ENCODE data around the gene KCNAB1.
"Not testable (repeated sequence)": the region's sequence is repeated elsewhere in the genome, so short reads cannot be mapped to it uniquely, and the experiment has no call there.

The KCNAB1 gene

DNA sequence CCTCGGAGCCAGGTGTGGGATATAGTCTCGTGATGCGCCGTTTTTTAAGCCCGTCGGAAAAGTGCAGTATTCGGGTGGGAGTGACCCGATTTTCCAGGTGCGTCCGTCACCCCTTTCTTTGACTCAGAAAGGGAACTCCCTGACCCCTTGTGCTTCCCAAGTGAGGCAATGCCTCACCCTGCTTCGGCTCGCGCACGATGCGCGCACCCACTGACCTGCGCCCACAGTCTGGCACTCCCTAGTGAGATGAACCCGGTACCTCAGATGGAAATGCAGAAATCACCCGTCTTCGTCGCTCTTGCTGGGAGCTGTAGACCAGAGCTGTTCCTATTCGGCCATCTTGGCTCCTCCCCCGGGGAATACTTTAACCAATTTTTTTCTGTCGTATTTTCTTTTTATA is 164.3 kb downstream of the KCNAB1 start:
- not testable (repeated sequence) for DNase-seq

DNA sequence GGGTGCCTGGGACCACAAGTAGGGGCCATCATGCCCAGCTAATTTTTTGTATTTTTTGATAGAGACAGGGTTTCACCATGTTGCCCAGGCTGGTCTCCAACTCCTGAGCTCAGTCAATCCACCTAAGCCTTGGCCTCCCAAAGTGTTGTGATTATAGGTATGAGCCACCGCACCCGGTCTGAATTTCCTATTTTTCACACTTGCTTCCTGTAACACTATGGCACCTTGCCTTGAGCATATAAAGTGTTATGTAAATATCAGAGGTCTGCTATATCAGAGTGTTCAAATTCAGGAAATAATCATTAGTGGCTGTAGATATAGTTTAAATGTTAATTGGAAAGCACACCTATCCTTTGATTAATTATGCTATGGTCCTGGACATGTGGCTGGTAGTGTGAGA is 165.2 kb downstream of the KCNAB1 start:
- no peak for DNase-seq

DNA sequence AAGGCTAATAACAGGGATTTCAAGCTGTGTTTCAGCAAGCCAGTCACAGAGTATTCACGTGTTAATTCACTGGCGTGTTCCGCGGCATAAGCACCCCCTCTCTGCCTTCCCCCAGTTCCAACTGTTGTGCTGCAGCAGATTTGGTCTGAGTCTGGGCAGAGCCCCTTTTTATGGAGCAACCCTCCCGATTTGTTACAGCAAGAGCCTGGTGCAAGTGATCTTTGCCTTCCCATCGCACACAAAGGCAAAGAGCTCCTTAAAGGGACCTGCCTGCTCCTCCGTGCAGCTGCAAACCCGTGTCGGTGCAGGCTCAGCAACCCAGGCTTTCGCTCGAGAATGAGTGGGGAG is 170.5 kb downstream of the KCNAB1 start:
- DNase-seq: no peak

DNA sequence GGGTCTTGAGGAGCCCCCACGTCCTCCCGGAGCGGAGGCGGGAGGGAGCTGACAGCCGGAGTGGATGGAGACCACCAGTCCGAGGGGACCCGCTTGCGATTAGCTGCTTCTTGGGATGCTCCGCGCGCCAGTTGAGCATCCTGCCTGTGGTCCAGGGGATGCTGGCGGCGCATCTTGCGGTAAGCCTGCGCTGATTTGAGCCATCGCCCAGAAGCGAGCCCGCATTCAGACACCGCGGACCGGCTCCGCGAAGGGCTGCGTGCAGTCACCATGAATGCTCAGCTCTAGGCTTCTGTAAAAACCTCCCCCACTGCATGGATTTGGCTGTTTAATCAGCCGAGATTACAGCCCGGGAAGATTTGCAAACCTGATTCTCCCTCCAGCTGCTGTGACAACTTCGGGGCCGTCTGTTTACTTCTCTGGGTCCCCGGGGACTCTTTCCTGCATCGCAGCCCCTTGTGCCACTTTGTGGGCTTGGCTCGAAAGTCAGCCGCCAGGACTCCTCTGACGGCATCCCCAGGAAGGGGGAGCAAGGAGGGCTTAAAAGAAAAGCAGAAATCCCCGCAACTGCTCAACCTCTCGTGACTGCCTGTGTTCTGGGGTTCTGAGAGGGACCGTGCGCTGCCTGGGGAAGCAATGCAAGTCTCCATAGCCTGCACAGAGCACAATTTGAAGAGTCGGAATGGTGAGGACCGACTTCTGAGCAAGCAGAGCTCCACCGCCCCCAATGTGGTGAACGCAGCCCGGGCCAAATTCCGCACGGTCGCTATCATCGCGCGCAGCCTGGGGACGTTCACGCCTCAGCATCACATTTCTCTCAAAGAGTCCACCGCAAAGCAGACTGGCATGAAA is 171.1 kb downstream of the KCNAB1 start:
- no peak for DNase-seq

DNA sequence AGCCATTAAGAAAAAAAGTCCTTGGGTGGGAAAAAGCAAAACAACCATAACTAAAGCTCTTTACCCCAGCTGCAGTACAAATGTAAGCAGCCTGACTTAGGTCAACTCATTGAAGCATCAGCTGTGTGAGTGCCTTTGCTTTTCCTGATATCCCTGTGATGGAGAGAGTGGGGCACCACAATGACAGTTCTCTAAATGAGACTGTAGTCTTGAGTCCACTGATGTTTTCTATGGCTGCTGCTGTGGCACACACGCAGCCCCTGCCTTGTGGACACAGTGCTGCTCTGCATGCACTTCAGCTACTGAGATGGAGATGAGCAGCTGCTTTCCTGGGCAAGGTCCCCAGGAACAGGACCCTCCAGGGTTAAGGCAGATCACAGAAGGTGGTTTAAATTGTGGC is 173.2 kb downstream of the KCNAB1 start:
- DNase-seq: no peak

DNA sequence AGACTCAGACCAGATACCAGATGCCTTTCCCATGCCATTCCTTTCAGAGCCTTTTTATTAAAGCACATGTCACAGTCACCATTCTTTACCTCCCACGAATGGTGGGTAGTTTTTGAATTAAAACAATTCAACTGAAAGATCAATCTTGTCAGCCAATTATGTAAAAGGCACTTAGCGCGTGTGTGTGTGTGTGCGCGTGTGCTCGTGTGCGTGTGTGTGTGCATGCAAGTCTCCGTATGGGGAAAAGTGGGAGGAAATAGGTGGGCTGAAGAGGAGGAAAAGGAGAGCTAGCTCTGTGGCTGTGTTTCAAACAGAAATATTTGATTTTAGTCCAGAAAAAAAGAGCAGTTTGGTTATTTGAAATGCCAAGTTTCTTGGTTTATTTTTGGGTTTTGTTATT is 177.2 kb downstream of the KCNAB1 start:
- no peak for DNase-seq

DNA sequence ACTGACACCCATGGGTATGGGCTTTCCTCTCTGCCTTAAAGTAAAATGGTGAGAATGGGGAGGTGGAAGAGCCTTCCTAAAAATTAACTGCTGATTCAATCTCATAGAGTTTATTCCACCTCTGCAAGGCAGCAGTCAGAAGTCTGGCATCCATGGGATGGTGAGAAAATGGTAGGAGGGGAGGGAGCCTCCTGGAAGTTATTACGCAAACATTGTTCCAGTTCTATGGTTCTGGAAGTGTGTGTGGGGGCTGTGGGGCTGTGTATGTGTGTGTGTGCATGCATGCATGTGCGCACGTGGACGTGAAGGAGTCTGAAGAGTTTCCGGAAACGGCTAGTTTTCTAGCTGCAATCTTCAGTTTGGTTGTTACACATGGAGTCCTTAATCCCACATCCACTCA is 177.6 kb downstream of the KCNAB1 start:
- no peak for DNase-seq

DNA sequence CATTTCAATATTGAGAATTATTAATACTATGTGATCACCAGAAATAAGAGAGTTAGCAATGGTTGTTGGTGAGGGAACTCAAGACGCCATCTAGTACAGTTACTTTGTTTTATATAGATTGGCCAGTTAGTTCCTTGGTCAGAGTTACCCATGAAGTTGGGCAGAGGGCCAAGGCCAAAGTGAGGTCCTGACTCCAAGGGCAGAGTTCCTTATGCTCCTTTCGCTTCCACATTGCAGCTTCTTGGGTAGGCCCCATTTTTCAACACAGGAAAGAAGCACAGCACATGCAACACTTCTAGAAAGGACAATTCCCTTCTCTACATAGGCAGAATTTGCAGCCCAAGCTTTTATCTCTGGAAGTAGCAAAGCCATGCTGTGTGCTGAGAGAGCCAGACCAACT is 178.6 kb downstream of the KCNAB1 start:
- DNase-seq: no peak

DNA sequence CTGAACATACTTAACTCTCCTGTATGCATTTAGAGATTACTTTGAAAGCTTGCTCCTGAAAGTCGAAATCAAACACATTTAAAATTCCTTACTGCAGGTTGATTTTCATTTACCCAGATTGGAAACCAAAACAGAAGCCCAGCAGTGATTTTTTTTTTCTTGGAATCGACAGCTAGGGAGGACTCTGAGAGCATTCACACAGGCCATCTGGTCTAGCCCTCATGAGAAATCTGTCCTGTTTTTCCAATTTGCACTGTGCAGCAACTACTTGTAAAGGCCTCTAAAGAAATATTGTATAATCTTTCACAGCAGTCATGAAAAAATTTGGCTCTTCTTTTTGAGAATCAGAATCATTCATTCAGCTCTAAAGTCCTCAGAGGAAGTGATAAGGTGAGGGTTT is 179.2 kb downstream of the KCNAB1 start:
- no peak for DNase-seq

DNA sequence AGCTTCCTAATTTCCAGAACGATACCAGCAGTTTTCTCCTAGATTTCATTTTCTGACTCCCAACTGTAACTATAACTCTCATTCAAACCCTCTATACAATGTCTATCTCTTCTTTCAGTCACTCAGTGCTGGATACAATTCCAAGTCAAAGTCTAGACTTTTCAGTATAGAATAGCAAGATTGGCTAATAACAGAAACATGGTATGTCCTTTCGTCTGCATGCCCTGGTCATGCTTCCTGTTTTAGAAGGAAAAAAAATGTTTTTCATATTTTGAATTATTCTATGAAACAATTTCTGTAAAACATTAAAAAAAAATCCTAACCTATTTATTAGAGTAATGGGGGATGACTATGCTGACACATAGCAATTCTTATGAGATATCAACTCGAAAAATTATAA is 180.0 kb downstream of the KCNAB1 start:
- DNase-seq: no peak

DNA sequence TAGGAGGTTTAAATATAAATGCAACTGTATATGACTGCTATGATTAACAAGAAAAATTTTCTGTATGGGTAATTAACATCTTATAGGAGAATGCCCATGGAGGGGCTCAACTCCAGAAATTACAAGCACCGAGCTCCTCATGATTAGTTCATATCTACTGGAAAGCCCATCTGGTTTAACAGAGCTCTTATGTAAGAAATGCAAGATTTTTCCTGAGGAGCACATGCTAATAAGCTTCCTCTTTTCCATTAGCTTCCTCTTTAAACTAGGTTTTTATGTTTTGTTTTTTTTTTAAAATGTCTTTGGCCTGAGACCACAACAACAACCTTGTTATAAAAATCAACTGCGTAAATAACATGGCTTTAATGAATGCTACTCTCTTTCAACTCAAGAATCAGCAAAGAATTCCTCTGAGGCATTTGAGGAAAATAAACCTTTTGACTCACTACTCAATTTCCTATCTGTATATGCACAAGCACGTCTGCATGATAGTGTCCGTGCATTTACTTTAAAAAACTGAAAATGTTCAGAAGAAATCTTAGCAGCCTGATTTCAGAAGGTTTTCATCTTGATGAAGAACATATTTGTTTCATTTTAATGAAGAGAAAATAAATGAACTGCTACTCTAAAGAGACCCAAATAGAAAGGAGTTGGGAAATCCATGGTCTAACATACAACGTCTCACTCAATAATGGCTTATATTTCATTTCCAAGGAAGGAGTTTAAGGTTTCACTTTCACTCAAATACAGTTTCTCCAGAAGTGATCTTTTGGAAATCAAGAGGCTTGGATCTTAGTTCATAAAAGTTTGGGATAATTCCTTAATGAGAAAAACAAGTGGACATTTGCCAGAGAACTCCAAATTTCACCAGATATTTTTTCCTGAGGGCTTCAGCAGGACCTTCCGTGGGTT is 180.8 kb downstream of the KCNAB1 start:
- DNase-seq: no peak

DNA sequence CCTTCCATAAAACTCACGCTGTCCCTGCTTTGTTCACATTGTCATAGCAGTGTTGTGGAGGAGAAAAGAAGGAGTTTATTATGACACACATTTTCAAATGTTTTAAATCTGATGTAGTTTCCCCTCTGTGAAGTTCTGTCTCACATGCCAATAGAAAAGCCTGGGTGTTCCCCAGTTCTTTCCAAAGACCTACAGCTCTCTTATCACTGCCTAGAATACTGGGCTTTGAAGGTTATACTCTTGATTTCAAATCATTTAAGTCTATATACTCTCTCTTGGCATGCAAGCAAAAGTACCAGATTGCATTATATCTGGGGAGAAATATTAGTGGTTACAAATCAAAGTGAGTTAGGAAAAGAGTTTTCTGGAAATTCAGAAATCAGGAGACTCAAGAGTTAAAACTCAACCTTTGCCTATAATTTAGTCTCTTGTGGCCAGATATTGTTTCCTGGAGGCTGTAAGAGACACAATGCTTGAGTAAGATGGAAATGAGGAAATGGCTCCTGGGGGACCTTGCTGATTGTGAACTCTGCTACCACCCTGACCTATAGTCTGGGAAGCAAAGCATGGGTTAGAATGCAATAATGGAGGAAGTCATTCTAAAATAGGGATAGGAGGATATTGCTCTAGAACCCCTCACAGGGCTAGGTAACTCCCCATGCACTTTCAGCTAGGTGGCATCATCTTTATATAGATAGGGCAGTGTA is 182.8 kb downstream of the KCNAB1 start:
- DNase-seq: no peak

DNA sequence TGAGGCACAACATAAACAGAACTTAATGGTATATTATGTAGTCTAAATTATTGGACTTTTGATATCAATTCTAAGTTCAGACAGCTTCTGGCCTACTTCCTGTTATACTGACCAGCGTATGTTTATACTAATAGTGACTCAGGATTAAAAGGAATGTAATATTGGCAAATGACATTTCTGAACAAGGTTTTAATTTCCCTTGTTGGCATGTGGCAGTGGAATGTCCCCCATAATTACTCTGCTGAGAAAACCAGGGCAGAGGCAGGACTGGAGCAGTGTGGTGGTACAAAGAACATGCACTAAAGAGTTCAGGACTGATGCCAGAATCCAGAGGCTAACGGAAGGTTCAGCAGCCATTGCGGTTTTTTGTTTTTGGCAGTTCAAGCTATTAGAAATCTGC is 184.0 kb downstream of the KCNAB1 start:
- DNase-seq: peak; percentile 10

DNA sequence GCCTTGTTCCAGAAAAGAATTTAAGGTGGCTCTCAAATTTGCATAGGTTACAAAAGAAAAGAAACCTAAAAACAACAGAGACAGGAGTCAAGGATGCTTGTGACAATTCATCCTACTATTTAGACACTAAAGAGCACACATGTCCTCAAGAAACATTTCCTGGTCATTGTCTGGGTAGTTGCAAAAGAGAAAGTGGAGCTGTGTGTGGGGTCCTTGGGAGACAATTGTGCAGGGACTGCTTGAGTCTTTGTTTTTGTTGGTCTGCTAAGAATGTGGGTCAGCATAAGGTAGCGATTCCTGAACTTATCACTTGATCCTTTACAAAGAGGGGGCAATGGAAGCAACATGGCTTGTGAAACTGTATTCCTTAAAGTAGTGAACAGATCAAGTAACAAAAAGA is 185.3 kb downstream of the KCNAB1 start:
- DNase-seq: no peak

DNA sequence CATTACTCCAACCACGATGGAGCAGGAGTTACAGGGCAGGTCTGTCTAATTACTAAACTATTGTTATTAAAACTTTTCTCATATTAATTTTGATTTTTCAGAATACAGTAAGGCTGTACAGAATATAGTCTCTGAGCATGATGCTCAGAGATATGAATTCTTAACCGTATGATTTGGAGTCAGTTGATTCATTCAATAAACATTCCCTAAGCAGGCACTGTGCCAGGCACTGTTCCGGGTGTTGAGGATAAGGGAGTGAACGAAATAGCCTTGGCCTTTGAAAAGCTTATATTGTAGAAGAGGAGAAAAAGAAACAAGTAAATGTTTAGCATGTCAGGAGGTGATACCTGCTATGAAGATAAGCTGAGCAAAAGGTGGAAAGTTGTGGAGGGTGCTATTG is 187.3 kb downstream of the KCNAB1 start:
- DNase-seq: peak; percentile 5

DNA sequence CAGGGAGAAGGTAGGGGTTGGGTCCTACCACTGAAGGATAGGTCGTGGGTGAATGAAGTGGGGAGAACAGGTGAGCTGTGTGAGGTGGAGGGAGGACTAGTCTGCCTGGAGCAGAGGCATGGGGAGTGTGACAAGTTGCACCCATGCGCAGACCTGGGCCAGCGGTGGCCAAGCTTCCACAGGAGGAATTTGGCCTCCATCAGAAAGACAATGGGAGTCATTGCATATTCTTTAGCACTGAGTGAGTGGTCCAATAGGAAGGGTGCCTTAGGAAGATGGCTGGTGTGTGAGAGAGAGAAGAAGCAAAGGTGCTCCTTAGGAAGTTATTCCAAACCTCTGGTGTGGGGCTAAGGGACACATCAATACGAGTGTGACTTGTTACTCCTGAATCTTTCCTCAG is 191.1 kb downstream of the KCNAB1 start:
- DNase-seq: no peak

DNA sequence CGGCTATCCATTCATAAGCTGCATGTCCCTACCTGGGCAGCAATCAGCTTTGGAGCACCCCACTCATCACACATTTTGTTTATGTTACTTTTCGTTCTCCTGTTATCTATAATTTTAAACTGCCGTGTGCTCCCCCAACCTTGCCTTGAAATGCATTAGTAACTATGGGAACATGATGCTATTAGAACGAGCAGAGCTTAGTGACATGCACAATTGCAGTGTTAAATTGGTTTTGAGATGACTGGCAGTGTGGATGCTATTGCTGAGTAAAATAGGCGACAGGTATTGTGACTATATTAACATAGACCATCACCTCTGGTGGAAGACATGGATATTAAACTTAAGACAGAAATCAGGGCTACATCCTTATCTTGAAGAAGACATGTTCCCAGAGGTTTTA is 191.6 kb downstream of the KCNAB1 start:
- DNase-seq: no peak

DNA sequence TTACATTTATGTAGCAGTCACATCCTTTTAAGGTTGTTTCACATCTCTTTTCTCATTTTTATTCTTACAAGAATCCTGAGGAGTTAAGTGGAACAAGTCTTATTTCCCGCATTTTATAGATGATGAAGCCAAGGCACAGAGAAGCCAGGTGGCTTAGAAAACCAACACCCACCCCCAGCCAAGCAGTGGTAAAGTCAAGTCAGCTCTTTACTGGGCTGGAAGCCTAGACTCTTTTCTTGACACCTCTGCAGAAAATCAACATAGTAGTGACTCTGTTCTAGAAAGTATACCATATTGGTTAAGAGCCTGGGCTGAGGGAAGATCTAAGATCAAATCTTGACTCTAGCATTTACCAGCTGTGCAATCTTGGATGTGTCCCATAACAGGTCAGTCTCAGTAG is 195.7 kb downstream of the KCNAB1 start:
- no peak for DNase-seq

DNA sequence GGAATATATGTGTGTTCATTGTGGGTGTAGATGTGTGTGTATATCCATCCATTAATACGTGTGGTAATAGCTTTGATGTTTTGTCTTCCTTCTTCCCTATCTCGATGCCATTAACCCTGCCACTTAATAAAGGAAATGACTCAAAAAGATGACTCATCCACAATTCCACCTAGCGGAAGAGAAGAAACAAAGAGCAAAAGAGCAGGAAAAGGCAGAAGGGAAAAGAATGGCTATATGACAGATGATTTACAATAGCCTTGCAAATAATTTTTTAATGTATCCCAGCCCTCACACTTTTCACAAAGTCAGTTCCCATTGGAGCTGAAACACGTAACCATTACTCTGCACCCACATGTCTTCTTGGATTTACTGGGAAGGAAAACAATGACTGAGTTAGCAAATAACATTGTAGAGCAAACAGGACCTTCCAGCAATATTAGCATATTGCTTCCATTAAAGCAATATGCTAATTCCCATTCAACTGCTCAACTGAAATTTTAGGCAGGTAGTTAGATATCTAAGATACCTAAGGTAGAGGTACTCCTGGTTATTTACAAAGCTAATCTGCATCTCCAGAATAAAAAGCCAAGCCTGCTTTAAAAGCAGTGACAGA is 197.2 kb downstream of the KCNAB1 start:
- DNase-seq: no peak

DNA sequence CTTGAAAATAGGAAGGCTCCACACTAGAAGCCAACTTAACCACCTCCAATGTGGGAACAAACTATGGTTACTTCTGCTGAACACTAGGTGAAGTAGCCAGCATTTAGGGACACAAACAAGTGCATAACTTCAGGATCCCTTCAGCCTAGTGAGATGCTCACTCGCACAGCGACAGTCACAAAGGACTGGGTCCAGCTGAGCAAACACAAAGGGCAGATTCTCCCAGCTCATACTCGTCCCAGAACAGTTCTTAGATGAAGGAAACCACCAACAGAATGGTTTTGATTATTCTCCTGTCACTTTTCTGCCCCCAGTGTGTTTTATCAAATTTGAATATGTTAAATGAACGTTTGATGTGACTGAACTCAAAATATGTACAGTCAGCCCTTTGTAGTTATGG is 201.6 kb downstream of the KCNAB1 start:
- no peak for DNase-seq

DNA sequence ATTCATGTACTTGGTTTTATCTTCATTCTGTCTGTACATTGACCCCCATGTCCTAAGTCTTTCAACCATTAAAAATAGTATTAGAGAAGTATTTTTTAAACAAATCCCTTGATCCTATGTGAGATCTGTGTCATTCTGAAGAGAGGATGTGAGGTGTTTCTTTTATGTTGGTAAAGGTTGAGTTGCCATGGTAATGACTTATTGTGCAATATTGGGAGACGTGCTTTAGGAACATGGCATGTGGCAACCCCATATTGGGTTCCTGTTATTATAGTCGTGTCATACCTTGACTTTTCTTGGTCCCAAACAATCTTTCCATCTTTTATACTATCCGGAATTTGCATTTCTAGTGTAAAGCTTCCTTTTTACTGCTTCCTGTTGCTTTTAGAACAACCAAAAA is 203.1 kb downstream of the KCNAB1 start:
- DNase-seq: no peak

DNA sequence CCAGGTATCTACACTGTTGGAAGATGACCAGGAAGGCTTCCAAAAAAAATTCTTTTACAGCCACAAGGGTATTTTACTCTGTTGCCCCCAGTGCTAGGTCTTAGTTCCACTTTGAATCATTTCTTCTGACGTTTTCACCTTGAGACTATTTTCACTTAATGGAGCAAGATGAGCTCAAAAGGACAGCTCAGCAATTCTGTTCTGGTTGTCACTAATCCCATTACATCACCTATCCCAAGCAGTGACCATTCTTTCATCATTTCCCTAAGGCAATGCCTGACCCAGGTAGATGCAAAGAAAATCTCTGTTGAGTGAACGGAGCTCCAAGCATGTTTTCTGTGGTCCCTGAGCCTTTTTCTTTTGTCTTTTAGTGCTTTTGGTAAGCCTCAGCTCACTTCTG is 210.0 kb downstream of the KCNAB1 start:
- DNase-seq: no peak

DNA sequence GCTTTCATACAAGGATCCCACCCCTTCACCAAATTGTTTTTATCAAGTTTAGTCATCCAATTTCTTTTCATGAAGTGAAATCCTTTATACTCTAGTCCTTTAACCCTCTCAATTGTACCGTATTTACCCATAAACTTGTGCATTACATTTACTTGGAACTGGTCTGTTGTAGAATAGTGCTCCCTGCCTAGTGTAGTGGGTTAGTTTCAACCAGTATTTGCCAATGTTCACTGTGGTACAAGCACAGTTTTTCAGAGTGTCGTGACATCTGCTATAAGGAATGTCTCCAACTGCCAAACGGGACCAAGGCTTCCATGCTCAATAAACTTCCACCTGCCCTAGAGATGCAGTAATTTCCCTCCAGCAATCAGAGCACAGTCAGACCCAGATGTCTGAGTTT is 211.9 kb downstream of the KCNAB1 start:
- DNase-seq: no peak
